ENCODE measurements around the gene DNAH7. TPM values are rescaled to one million over a fixed set of nuclear protein-coding genes. Genes with fewer than 3 reads are reported as not detected.

DNAH7 gene
- total and polyA plus RNA-seq, 10 of the 15 experiments (the other 5 are each of a cell fraction or from before 2014, with no cell fraction given), result 0.05 to 0.61 (median 0.16) TPM

- TF ChIP-seq REST (IDR thresholded peaks at IDR 0.05; ENCODE audit: low read depth, low read length) (no peak), SIX5 (IDR thresholded peaks at IDR 0.05; ENCODE audit: low read depth, low read length, severe bottlenecking) (no peak), PML (IDR thresholded peaks at IDR 0.05; ENCODE audit: low read length) (no peak), MXI1 (IDR thresholded peaks at IDR 0.05; ENCODE audit: low read depth, low read length) (no peak)
These were observed 28.4 kb downstream of the DNAH7 start (continued) for GRCh38 chr2:196040218-196040617.

- no TSS peak for BruUV-seq (replicated peaks)
- FAIRE-seq (no peak), DNase-seq (ENCODE audit: low read depth, low spot score) (no peak), ATAC-seq (no peak)
- Histone ChIP-seq H3K9ac (ENCODE audit: control insufficient read depth, insufficient read depth, low read length) (no peak overlapping the region), H3K9me3 (replicated peaks; ENCODE audit: control insufficient read depth, insufficient read depth, low read length) (peaks cover 3% of the 10 kb centered on the region; the same call in 1 of the 3 replicates), H3K27ac (ENCODE audit: control insufficient read depth, insufficient read depth) (no peak overlapping the region), H3K4me1 (ENCODE audit: control insufficient read depth, insufficient read depth, low read length) (no peaks in the 10 kb centered on the region), H3K36me3 (ENCODE audit: control insufficient read depth in 2 of 2, insufficient read depth in 2 of 2, low read length in 1 of 2) (no peaks in the 10 kb centered on the region), H3K4me2 (ENCODE audit: control insufficient read depth, insufficient read depth) (no peak overlapping the region), H3K4me3 (no peak overlapping the region), H2AFZ (ENCODE audit: control insufficient read depth, low read depth, low read length) (no peak overlapping the region), H4K20me1 (ENCODE audit: control insufficient read depth, insufficient read depth) (no peaks in the 10 kb centered on the region), H3K27me3 (replicated peaks in 1 of 2; ENCODE audit: control insufficient read depth in 2 of 2, insufficient read depth in 2 of 2, low read length in 1 of 2) (no peaks in the 10 kb centered on the region), H3K79me2 (ENCODE audit: control insufficient read depth, insufficient read depth, low read length) (no peaks in the 10 kb centered on the region)
- intact Hi-C loops (cut with micrococcal nuclease; ENCODE audit: unreplicated experiment) (no loop called here), in situ Hi-C loops (cut with MboI) (no loop called here)
- 4% methylated on average over 2 of the region's 2 CpGs for WGBS (ENCODE audit: insufficient coverage, insufficient replicate concordance, low lambda C conversion rate, missing lambda C conversion rate)
- ChIA-PET SMC1A (ENCODE audit: uncharacterized antibody, unreplicated experiment) (interaction anchor here (0.7 kb wide), 1 partner anchor 1492 kb away, joined by 3 read pairs; no protein-coding TSS in a partner anchor), POLR2A (no interaction called here), CTCF (no interaction called here), RAD21 (ENCODE audit: unreplicated experiment) (no interaction called here)
- TF ChIP-seq JUNB (IDR thresholded peaks at IDR 0.05) (no peak), ATF2 (IDR thresholded peaks at IDR 0.05; ENCODE audit: low read length) (no peak), SIX5 (IDR thresholded peaks at IDR 0.05; ENCODE audit: low read depth, low read length, severe bottlenecking) (no peak), ZNF687 (IDR thresholded peaks at IDR 0.05) (no peak), NBN (IDR thresholded peaks at IDR 0.05) (no peak), NFXL1 (IDR thresholded peaks at IDR 0.05; ENCODE audit: borderline replicate concordance) (no peak), RBBP5 (conservative IDR thresholded peaks at IDR 0.05) (no peak), CREB1 (IDR thresholded peaks at IDR 0.05; ENCODE audit: low read depth) (no peak), IKZF2 (IDR thresholded peaks at IDR 0.05) (no peak), ASH2L (IDR thresholded peaks at IDR 0.05; ENCODE audit: borderline replicate concordance, low read depth) (no peak), RCOR1 (conservative IDR thresholded peaks at IDR 0.05; ENCODE audit: low read depth, low read length) (no peak), ETV6 (conservative IDR thresholded peaks at IDR 0.05 in 1 of 2, IDR thresholded peaks at IDR 0.05 in 1 of 2; ENCODE audit: borderline replicate concordance in 1 of 2, low read depth in 1 of 2) (no peak), POLR2AphosphoS5 (IDR thresholded peaks at IDR 0.05; ENCODE audit: low read length) (no peak)
These were observed 32.2 kb downstream of the DNAH7 start for GRCh38 chr2:196036442-196036841.
